ENCODE results near the gene RANBP3.

The RANBP3 gene

GRCh38 chr19:5925830-5926427 is 52.0 kb downstream of the RANBP3 start:
- Histone ChIP-seq H3K9me3 (ENCODE audit: control insufficient read depth, low read length) (no peaks in the 10 kb centered on the region), H3K4me1 (ENCODE audit: control insufficient read depth, insufficient read depth, low read length, poor library complexity, severe bottlenecking) (no peaks in the 10 kb centered on the region), H3K27ac (ENCODE audit: low read depth, low read length, severe bottlenecking) (no peak overlapping the region), H3K4me3 (ENCODE audit: extremely low read depth, insufficient read depth, low read length, poor library complexity, severe bottlenecking) (no peak overlapping the region), H3K36me3 (ENCODE audit: control insufficient read depth, insufficient read depth, low read length) (peaks cover 89% of the 10 kb centered on the region)
- 98% methylated on average over 10 to 13 of the region's 18 CpGs for WGBS, 2 experiments (ENCODE audit: insufficient coverage in 2 of 2)

- Histone ChIP-seq H3K4me3 (ENCODE audit: extremely low read depth, insufficient read depth, low read length, poor library complexity, severe bottlenecking) (no peak overlapping the region), H3K9me3 (ENCODE audit: control insufficient read depth, low read length) (no peaks in the 10 kb centered on the region), H3K36me3 (ENCODE audit: control insufficient read depth, insufficient read depth, low read length) (peaks cover 88% of the 10 kb centered on the region), H3K27ac (ENCODE audit: low read depth, low read length, severe bottlenecking) (no peak overlapping the region), H3K4me1 (ENCODE audit: control insufficient read depth, insufficient read depth, low read length, poor library complexity, severe bottlenecking) (no peaks in the 10 kb centered on the region)
- 95 to 97% methylated on average over 11 to 16 of the region's 16 CpGs for whole genome bisulfite sequencing, 2 experiments (ENCODE audit: insufficient coverage in 2 of 2)
These were observed 54.6 kb downstream of the RANBP3 start for GRCh38 chr19:5923356-5923755.

GRCh38 chr19:5922161-5922545 is 55.8 kb downstream of the RANBP3 start:
- no peak overlapping the region for H3K27ac ChIP-seq (ENCODE audit: low read depth, low read length, severe bottlenecking)
- peaks cover 85% of the 10 kb centered on the region for H3K36me3 ChIP-seq (ENCODE audit: control insufficient read depth, insufficient read depth, low read length)
- no peaks in the 10 kb centered on the region for H3K4me1 ChIP-seq (ENCODE audit: control insufficient read depth, insufficient read depth, low read length, poor library complexity, severe bottlenecking)
- H3K9me3 ChIP-seq (ENCODE audit: control insufficient read depth, low read length), result no peaks in the 10 kb centered on the region
- 98 to 99% methylated on average over 7 to 10 of the region's 12 CpGs for WGBS, 2 experiments (ENCODE audit: insufficient coverage in 2 of 2)
- no peak overlapping the region for H3K4me3 ChIP-seq (ENCODE audit: extremely low read depth, insufficient read depth, low read length, poor library complexity, severe bottlenecking)

- 97 to 99% methylated on average over 20 to 21 of the region's 21 CpGs for WGBS, 2 experiments (ENCODE audit: insufficient coverage in 2 of 2)
- Histone ChIP-seq H3K4me1 (ENCODE audit: control insufficient read depth, insufficient read depth, low read length, poor library complexity, severe bottlenecking) (no peaks in the 10 kb centered on the region), H3K4me3 (ENCODE audit: extremely low read depth, insufficient read depth, low read length, poor library complexity, severe bottlenecking) (no peak overlapping the region), H3K36me3 (ENCODE audit: control insufficient read depth, insufficient read depth, low read length) (peaks cover 85% of the 10 kb centered on the region), H3K27ac (ENCODE audit: low read depth, low read length, severe bottlenecking) (no peak overlapping the region), H3K9me3 (ENCODE audit: control insufficient read depth, low read length) (no peaks in the 10 kb centered on the region)
These were observed 56.3 kb downstream of the RANBP3 start for GRCh38 chr19:5921516-5922160.

GRCh38 chr19:5918463-5919079 is 59.4 kb downstream of the RANBP3 start:
- no peaks in the 10 kb centered on the region for H3K9me3 ChIP-seq (ENCODE audit: control insufficient read depth, low read length)
- 95 to 97% methylated on average over 11 to 14 of the region's 20 CpGs for WGBS, 2 experiments (ENCODE audit: insufficient coverage in 2 of 2)
- no peak overlapping the region for H3K27ac ChIP-seq (ENCODE audit: low read depth, low read length, severe bottlenecking)
- H3K36me3 ChIP-seq (ENCODE audit: control insufficient read depth, insufficient read depth, low read length), result peaks cover 75% of the 10 kb centered on the region
- no peaks in the 10 kb centered on the region for H3K4me1 ChIP-seq (ENCODE audit: control insufficient read depth, insufficient read depth, low read length, poor library complexity, severe bottlenecking)
- H3K4me3 ChIP-seq (ENCODE audit: extremely low read depth, insufficient read depth, low read length, poor library complexity, severe bottlenecking), result no peak overlapping the region

GRCh38 chr19:5917431-5918107 is 60.4 kb downstream of the RANBP3 start:
- WGBS, 2 experiments (ENCODE audit: insufficient coverage in 2 of 2), result 95 to 97% methylated on average over 22 to 33 of the region's 36 CpGs
- no peak overlapping the region for H3K27ac ChIP-seq (ENCODE audit: low read depth, low read length, severe bottlenecking)
- H3K4me3 ChIP-seq (ENCODE audit: extremely low read depth, insufficient read depth, low read length, poor library complexity, severe bottlenecking), result no peak overlapping the region
- no peaks in the 10 kb centered on the region for H3K4me1 ChIP-seq (ENCODE audit: control insufficient read depth, insufficient read depth, low read length, poor library complexity, severe bottlenecking)
- H3K9me3 ChIP-seq (ENCODE audit: control insufficient read depth, low read length), result no peaks in the 10 kb centered on the region
- H3K36me3 ChIP-seq (ENCODE audit: control insufficient read depth, insufficient read depth, low read length), result peaks cover 72% of the 10 kb centered on the region

GRCh38 chr19:5916181-5916708 is 61.7 kb downstream of the RANBP3 start:
- Histone ChIP-seq H3K4me3 (ENCODE audit: extremely low read depth, insufficient read depth, low read length, poor library complexity, severe bottlenecking) (no peak overlapping the region), H3K4me1 (ENCODE audit: control insufficient read depth, insufficient read depth, low read length, poor library complexity, severe bottlenecking) (no peaks in the 10 kb centered on the region), H3K36me3 (ENCODE audit: control insufficient read depth, insufficient read depth, low read length) (peaks cover 68% of the 10 kb centered on the region), H3K27ac (ENCODE audit: low read depth, low read length, severe bottlenecking) (no peak overlapping the region), H3K9me3 (ENCODE audit: control insufficient read depth, low read length) (no peaks in the 10 kb centered on the region)
- 93 to 94% methylated on average over 10 to 12 of the region's 14 CpGs for WGBS, 2 experiments (ENCODE audit: insufficient coverage in 2 of 2)

- Histone ChIP-seq H3K4me3 (ENCODE audit: extremely low read depth, insufficient read depth, low read length, poor library complexity, severe bottlenecking) (no peak overlapping the region), H3K4me1 (ENCODE audit: control insufficient read depth, insufficient read depth, low read length, poor library complexity, severe bottlenecking) (no peaks in the 10 kb centered on the region), H3K36me3 (ENCODE audit: control insufficient read depth, insufficient read depth, low read length) (peaks cover 65% of the 10 kb centered on the region), H3K9me3 (ENCODE audit: control insufficient read depth, low read length) (no peaks in the 10 kb centered on the region), H3K27ac (ENCODE audit: low read depth, low read length, severe bottlenecking) (no peak overlapping the region)
- WGBS, 2 experiments (ENCODE audit: insufficient coverage in 2 of 2), result 96 to 97% methylated on average over 7 to 8 of the region's 11 CpGs
These were observed 62.2 kb downstream of the RANBP3 start for GRCh38 chr19:5915782-5916165.

- Histone ChIP-seq H3K27ac (ENCODE audit: low read depth, low read length, severe bottlenecking) (no peak overlapping the region), H3K4me3 (ENCODE audit: extremely low read depth, insufficient read depth, low read length, poor library complexity, severe bottlenecking) (no peak overlapping the region)
- 95 to 96% methylated on average over 31 to 32 of the region's 42 CpGs for WGBS, 2 experiments (ENCODE audit: insufficient coverage in 2 of 2)
These were observed 62.8 kb downstream of the RANBP3 start for GRCh38 chr19:5914946-5915781.

GRCh38 chr19:5914358-5914774 is 63.6 kb downstream of the RANBP3 start:
- no peak overlapping the region for H3K27ac ChIP-seq (ENCODE audit: low read depth, low read length, severe bottlenecking)
- no peaks in the 10 kb centered on the region for H3K4me1 ChIP-seq (ENCODE audit: control insufficient read depth, insufficient read depth, low read length, poor library complexity, severe bottlenecking)
- H3K4me3 ChIP-seq (ENCODE audit: extremely low read depth, insufficient read depth, low read length, poor library complexity, severe bottlenecking), result no peak overlapping the region
- no peaks in the 10 kb centered on the region for H3K9me3 ChIP-seq (ENCODE audit: control insufficient read depth, low read length)
- peaks cover 52% of the 10 kb centered on the region for H3K36me3 ChIP-seq (ENCODE audit: control insufficient read depth, insufficient read depth, low read length)
- WGBS, 2 experiments (ENCODE audit: insufficient coverage in 2 of 2), result 92 to 93% methylated on average over 19 to 21 of the region's 22 CpGs

More at GRCh38 chr19:5914946-5915781, 62.8 kb downstream of the RANBP3 start:
- H3K36me3 ChIP-seq (ENCODE audit: control insufficient read depth, insufficient read depth, low read length), result peaks cover 60% of the 10 kb centered on the region
- no peaks in the 10 kb centered on the region for H3K4me1 ChIP-seq (ENCODE audit: control insufficient read depth, insufficient read depth, low read length, poor library complexity, severe bottlenecking)
- no peaks in the 10 kb centered on the region for H3K9me3 ChIP-seq (ENCODE audit: control insufficient read depth, low read length)
